VCaP (cell line): ENCODE data around the gene EBPL.
"Not testable (repeated sequence)": the region's sequence is repeated elsewhere in the genome, so short reads cannot be mapped to it uniquely, and the experiment has no call there.

Experiments used
- H3K27ac ChIP-seq: fragments of 450-650 bp; 2 replicates; pipeline ENCODE4 v1.5.1; 2017
- TF ChIP-seq, protein P1 (sequence below): fragments of 450-650 bp; conservative IDR thresholded peaks from 2 replicates; pipeline ENCODE4 v1.5.1; 2017; ENCODE audit warnings: mild to moderate bottlenecking, moderate library complexity

The EBPL gene

DNA sequence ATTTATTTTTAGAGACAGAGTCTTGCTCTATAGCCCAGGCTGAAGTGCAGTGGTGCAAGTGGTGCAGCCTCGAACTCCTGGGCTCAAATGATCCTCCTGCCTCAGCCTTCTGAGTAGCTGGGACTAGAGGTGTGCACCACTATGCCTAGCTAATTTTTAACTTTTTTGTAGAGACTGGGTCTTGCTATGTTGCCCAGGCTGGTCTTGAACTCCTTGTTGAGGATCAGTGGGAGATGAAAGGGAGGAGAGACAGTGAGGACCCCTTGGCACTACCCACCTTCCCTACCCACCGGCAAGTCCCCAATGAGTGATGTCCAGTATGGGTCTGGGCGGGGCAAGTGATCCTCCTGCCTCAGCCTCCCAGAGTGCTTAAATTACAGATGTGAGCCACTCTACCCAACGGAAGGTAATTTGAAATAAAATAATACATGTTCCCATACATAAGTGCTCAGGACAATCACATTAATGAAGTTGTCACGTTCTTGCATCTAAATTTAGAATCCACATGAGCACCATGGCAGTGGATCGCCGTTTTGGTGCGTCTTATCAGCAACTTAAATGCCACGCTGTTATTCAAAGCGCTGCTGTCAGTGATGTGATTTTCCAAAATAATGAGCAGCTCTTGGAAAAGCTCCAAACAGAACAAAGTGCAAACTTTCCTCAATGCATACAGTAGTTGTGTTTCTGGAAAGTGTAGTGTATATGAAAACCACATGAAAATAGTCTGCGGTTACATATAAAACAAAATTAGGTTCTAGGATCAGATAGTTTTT, 68.9 kb downstream of the EBPL start:
- H3K27ac ChIP-seq = no peak overlapping the region
- TF ChIP-seq, protein P1, sequence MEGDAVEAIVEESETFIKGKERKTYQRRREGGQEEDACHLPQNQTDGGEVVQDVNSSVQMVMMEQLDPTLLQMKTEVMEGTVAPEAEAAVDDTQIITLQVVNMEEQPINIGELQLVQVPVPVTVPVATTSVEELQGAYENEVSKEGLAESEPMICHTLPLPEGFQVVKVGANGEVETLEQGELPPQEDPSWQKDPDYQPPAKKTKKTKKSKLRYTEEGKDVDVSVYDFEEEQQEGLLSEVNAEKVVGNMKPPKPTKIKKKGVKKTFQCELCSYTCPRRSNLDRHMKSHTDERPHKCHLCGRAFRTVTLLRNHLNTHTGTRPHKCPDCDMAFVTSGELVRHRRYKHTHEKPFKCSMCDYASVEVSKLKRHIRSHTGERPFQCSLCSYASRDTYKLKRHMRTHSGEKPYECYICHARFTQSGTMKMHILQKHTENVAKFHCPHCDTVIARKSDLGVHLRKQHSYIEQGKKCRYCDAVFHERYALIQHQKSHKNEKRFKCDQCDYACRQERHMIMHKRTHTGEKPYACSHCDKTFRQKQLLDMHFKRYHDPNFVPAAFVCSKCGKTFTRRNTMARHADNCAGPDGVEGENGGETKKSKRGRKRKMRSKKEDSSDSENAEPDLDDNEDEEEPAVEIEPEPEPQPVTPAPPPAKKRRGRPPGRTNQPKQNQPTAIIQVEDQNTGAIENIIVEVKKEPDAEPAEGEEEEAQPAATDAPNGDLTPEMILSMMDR = no peak

DNA sequence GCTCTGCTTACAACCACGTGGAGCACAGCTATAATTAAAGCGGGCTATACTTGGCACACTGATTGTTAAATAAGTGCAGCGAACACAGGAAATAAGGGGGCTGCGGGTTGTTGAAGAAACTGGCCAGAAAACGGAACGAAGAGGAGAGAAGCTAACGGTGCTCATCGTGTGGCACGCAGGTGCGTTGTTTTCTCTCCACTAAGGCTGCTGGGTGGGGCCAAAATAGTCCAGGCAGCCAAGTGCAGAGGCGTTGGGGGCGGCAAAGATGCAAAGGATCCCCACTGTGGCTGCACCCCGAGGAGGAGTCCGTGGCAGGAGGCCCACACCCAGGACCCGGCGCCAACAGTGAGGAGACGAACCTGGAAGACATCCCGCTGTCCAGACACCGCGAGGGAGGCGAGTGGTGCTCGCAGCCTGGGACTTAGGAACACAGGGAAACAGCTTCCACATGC, 71.1 kb downstream of the EBPL start:
- no peak overlapping the region for H3K27ac ChIP-seq
- TF ChIP-seq, protein P1 = no peak

DNA sequence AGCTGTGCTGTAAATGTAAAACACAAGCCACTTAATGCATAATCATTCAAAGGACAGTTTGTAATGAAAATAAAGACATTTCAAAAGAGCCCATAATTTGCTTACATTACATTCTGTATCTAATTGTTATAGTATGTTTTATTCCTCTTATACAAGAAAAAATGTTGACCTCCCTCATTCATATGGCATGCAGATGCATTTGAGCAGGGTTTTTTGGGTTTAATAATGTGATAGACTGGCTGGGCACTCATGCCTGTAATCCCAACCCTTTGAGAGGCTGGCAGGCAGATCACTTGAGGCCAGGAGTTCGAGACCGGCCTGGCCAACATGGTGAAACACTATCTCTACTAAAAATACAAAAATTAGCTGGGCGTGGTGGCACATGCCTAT, 74.6 kb downstream of the EBPL start:
- no peak overlapping the region for H3K27ac ChIP-seq
- TF ChIP-seq, protein P1 = no peak

DNA sequence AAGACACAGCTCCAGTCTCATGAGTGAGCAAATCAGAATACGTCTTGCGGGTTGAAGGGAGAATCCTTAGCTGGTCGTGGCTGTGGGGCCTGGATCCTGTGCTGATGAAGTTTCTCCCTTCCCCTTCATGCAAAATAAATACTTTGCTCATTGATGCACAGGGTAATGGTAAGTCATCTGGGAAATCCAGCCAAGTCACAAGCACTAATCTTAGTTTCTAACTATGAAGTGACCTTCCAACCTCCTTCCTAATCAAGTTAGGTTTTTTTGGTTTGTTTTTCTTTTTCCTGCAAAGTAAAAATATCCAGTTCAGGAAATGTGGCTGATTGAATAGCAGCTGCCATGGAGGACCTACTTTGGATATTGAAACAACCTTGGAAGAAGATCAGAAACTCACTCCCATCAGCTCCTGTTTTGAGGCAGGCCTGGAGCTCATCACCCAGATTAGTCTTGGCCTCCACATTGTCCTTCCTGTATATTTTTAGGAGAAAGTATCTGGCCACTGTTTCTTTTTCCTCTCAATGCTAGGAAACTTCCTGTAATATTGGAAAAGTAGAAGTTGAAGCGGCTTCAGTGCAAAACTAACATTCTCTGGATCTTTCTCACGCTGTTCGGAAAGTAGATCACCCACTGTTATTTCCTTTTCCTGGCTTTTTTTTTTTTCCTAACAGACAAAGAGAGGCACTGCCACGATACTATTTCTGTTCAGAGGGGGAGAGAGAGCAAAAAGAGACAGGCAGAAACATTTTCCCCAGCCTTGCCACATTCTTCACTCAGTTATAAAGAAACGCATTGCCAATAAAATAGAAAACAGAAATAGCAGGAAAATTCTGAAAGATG, 75.2 kb downstream of the EBPL start:
- TF ChIP-seq, protein P1 = no peak
- no peak overlapping the region for H3K27ac ChIP-seq

DNA sequence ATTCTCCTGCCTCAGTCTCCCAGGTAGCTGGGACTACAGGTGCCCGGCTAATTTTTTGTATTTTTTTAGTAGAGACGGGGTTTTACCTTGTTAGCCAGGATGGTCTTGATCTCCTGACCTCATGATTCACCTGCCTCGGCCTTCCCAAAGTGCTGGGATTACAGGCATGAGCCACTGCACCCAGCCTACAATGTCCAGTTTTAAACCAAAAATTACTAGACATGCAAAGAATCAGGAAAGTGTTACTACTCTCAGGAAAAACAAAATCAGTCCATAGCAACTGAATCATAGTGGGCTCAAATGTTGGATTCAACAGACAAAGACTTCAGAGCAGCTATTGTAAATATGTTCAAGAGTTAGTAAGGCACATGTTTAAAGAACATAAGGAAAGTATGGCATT, 79.2 kb downstream of the EBPL start:
- H3K27ac ChIP-seq = not testable (repeated sequence)
